PC-3 (cell line): ENCODE data around the gene TAF1B. TPM values are rescaled to one million over a fixed set of nuclear protein-coding genes. Genes with fewer than 3 reads are reported as not detected.
"Not testable (repeated sequence)": the region's sequence is repeated elsewhere in the genome, so short reads cannot be mapped to it uniquely, and the experiment has no call there.

Experiments used
- ATAC-seq: fragments of 200-7000 bp; cut with Tn5 transposase; 2 replicates; pipeline ENCODE4 v1.9.1; 2020; ENCODE audit warnings: mild to moderate bottlenecking, moderate library complexity
- BruUV-seq: library from RNA; stranded (reverse); fragments of 400-500 nt; replicated peaks from 2 replicates; lab custom pipeline; 2021; lab: Mats Ljungman, UMichigan
- CTCF ChIA-PET: fragments of 300-600 bp; sonication (Branson Sonifier 250); formaldehyde crosslinking; loops from one replicate; lab custom pipeline; 2022; ENCODE audit warnings: antibody characterized with exemption; lab: Charles Lee
- POLR2A ChIA-PET: fragments of 300-600 bp; sonication (Branson Sonifier 250); formaldehyde crosslinking; loops from one replicate; lab custom pipeline; 2022; ENCODE audit warnings: antibody characterized with exemption; ENCODE audit not compliant: unreplicated experiment; lab: Charles Lee
- DNase-seq: peaks from one replicate; pipeline ENCODE4 v3.0.0-alpha.2; 2015
- H2AFZ ChIP-seq: fragments of 300-600 bp; sonication (generic); 2 replicates; pipeline ENCODE4 v1.6.0; 2016; ENCODE audit warnings: antibody characterized with exemption, low read length
- H3F3A ChIP-seq: fragments of 300-600 bp; sonication (generic); one replicate; pipeline ENCODE4 v1.6.0; 2017; ENCODE audit warnings: antibody characterized with exemption, low read length, control low read depth, mild to moderate bottlenecking; ENCODE audit not compliant: unreplicated experiment
- H3K27ac ChIP-seq: fragments of 300-600 bp; sonication (generic); 2 replicates; pipeline ENCODE4 v1.5.1; 2016; ENCODE audit warnings: mild to moderate bottlenecking, low read length
- H3K27me3 ChIP-seq: fragments of 300-600 bp; sonication (generic); 2 replicates; pipeline ENCODE4 v1.6.1; 2016; ENCODE audit warnings: low read length, mixed read lengths
- H3K36me3 ChIP-seq: fragments of 300-600 bp; sonication (generic); 2 replicates; pipeline ENCODE4 v1.6.1; 2016; ENCODE audit warnings: low read depth, mixed run types, low read length, mixed read lengths
- H3K4me1 ChIP-seq: fragments of 300-600 bp; sonication (generic); 2 replicates; pipeline ENCODE4 v1.5.1; 2016; ENCODE audit warnings: low read length; ENCODE audit not compliant: insufficient read depth
- H3K4me2 ChIP-seq: fragments of 300-600 bp; sonication (generic); 2 replicates; pipeline ENCODE4 v1.6.0; 2016; ENCODE audit warnings: low read length
- H3K4me3 ChIP-seq: fragments of 300-600 bp; sonication (generic); 2 replicates; pipeline ENCODE4 v1.5.1; 2016; ENCODE audit warnings: mild to moderate bottlenecking, low read length, mixed read lengths
- H3K79me2 ChIP-seq: fragments of 300-600 bp; sonication (generic); 2 replicates; pipeline ENCODE4 v1.6.1; 2017; ENCODE audit warnings: low read length, mixed read lengths
- H3K9ac ChIP-seq: fragments of 300-600 bp; sonication (generic); 2 replicates; pipeline ENCODE4 v1.6.0; 2016; ENCODE audit warnings: mild to moderate bottlenecking, low read length
- H3K9me2 ChIP-seq: fragments of 300-600 bp; sonication (generic); replicated peaks from 2 replicates; pipeline ENCODE4 v1.6.1; 2016; ENCODE audit warnings: mixed run types, low read length, mixed read lengths
- H3K9me3 ChIP-seq: fragments of 300-600 bp; sonication (generic); 2 replicates; pipeline ENCODE4 v1.6.1; 2016; ENCODE audit warnings: low read length, mixed read lengths
- H4K20me1 ChIP-seq: fragments of 300-600 bp; sonication (generic); 2 replicates; pipeline ENCODE4 v1.6.1; 2016; ENCODE audit warnings: low read length, mixed read lengths
- CTCF ChIP-seq: fragments of 300-600 bp; sonication (generic); conservative IDR thresholded peaks from 2 replicates; pipeline ENCODE4 v1.5.1; 2017; ENCODE audit warnings: antibody characterized with exemption, low read depth, mild to moderate bottlenecking, low read length
- EZH2 ChIP-seq: fragments of 300-600 bp; sonication (generic); IDR thresholded peaks from one replicate; pipeline ENCODE4 v1.6.1; 2017; ENCODE audit warnings: antibody characterized with exemption, mild to moderate bottlenecking, low read length; ENCODE audit not compliant: unreplicated experiment
- EZH2phosphoT487 ChIP-seq: fragments of 300-600 bp; sonication (generic); IDR thresholded peaks from 2 replicates; pipeline ENCODE4 v1.6.1; 2018; ENCODE audit warnings: mild to moderate bottlenecking, antibody characterized with exemption, low read length, borderline replicate concordance
- intact Hi-C: fragments of 100-400 bp; cut with micrococcal nuclease; formaldehyde crosslinking; loops from 2 replicates; pipeline ENCODE4 v1.9.0; 2023
- total RNA-seq: library from RNA; depleted of rRNA; stranded (reverse); fragments of >200 nt; gene quantifications from 2 replicates; pipeline ENCODE4 v1.2.3, GENCODE V29; 2014

The TAF1B gene
- total RNA-seq, 1 experiment from 2014 or later, result 39.5 TPM

GRCh38 chr2:9832586-9832985 lies 10.7 kb upstream of the TAF1B start:
- H3F3A ChIP-seq, result peaks cover 3% of the 10 kb centered on the region
- no TSS peak for BruUV-seq
- no peak overlapping the region for H3K27ac ChIP-seq
- H3K4me1 ChIP-seq, result peaks cover 12% of the 10 kb centered on the region
- no peaks in the 10 kb centered on the region for H3K36me3 ChIP-seq
- POLR2A ChIA-PET, result no interaction called here
- CTCF ChIA-PET, result no interaction called here
- no peak for TF ChIP-seq CTCF
- H3K79me2 ChIP-seq, result no peaks in the 10 kb centered on the region
- DNase-seq (no peak), ATAC-seq (no peak)
- intact Hi-C loops, result no loop called here
- H3K9me2 ChIP-seq, result no peaks in the 10 kb centered on the region
- H2AFZ ChIP-seq, result no peak overlapping the region
- no peaks in the 10 kb centered on the region for H3K9me3 ChIP-seq
- no peaks in the 10 kb centered on the region for H4K20me1 ChIP-seq
- H3K4me2 ChIP-seq, result no peak overlapping the region
- H3K4me3 ChIP-seq, result no peak overlapping the region
- H3K27me3 ChIP-seq, result no peaks in the 10 kb centered on the region
- H3K9ac ChIP-seq, result no peak overlapping the region

- H3K27me3 ChIP-seq, H3K79me2 ChIP-seq, H3K9ac ChIP-seq, H3K9me2 ChIP-seq, H3K4me3 ChIP-seq, CTCF ChIA-PET, H3K27ac ChIP-seq, BruUV-seq, H3K36me3 ChIP-seq, ATAC-seq, H3K9me3 ChIP-seq, H2AFZ ChIP-seq, DNase-seq, H3F3A ChIP-seq, intact Hi-C loops, POLR2A ChIA-PET, H4K20me1 ChIP-seq, H3K4me2 ChIP-seq: not testable (repeated sequence)
- H3K4me1 ChIP-seq, result peaks cover 12% of the 10 kb centered on the region
These were observed 8.2 kb upstream of the TAF1B start for GRCh38 chr2:9835068-9835467.

- ChIA-PET CTCF (no interaction called here), POLR2A (no interaction called here)
- TF ChIP-seq CTCF, result no peak
- TF ChIP-seq EZH2, result no peak
- TF ChIP-seq EZH2phosphoT487, result no peak
- no peaks in the 10 kb centered on the region for H3F3A ChIP-seq
- H3K4me1 ChIP-seq, result peaks cover 6% of the 10 kb centered on the region
- H3K79me2 ChIP-seq, result no peaks in the 10 kb centered on the region
- BruUV-seq, result no TSS peak
- no peaks in the 10 kb centered on the region for H3K9me2 ChIP-seq
- H3K9ac ChIP-seq, result no peak overlapping the region
- no peak overlapping the region for H3K4me2 ChIP-seq
- ATAC-seq (no peak), DNase-seq (no peak)
- no peak overlapping the region for H3K27ac ChIP-seq
- intact Hi-C loops, result no loop called here
- H3K9me3 ChIP-seq, result no peaks in the 10 kb centered on the region
- no peaks in the 10 kb centered on the region for H3K36me3 ChIP-seq
- H3K4me3 ChIP-seq, result no peak overlapping the region
- H3K27me3 ChIP-seq, result no peaks in the 10 kb centered on the region
- no peaks in the 10 kb centered on the region for H4K20me1 ChIP-seq
- H2AFZ ChIP-seq, result no peak overlapping the region
These were observed 7.2 kb upstream of the TAF1B start for GRCh38 chr2:9836074-9836473.
